Measurements from ENCODE around the gene GPRC5B.

The GPRC5B gene

DNA sequence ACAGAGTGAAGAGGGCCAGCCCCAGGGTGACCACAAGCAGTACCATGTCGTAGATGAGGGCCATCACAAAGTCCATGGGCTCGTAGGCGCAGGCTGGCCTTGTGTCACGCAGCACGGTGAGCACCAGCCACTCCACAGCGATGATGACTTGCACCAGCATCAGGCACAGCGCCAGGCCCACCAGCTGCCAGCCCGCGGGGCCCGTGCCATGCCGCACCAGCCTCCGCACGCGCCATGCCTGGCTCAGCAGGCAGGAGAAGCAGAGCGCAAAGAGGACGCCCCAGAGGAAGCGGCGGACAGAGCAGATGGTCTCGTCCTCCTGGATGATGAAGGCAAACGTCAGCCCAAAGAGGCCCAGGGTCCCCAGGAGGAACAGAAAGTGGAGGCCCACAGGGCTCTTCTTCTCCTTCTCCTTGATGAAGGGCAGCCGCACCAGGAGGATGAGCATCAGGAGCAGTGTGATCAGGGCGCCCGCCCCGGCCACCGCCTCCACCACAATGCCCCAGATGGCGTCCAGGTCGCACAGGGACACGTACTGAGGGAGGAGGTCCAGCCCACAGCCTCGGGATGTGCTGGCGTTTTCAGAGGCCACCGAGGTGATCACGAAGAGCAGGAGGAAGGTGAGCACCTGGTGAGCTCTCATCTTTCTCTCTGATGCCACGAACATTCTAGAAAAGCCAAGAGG is 12.3 kb downstream of the GPRC5B start:
- Mint-ChIP-seq H3K27ac (no peak overlapping the region), H3K36me3 (no peaks in the 10 kb centered on the region), H3K4me3 (no peak overlapping the region)

DNA sequence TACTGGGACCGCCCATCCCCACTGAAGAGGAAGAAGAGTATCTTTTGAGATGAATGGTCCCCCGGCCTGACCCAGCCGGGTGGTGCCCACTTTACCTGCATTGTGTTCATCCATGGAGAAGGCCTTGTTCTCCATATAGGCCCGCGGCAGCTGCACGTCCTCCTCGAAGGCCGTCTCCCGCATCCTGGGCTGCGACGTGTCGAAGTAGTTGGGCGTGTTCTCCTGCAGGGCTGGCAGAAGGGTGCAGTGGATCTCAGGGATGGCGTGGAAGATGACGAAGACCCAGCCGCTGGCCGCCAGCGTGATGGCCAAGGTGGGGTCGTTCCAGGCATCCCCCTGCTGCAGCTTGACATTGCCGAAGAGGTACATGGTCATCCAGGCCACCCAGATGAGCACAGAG is 12.9 kb downstream of the GPRC5B start:
- Mint-ChIP-seq H3K27ac (no peak overlapping the region), H3K9me3 (no peaks in the 10 kb centered on the region), H3K4me1 (peaks cover 4 to 9% of the 10 kb centered on the region in 2 donors), H3K27me3 (peaks cover 25 to 28% of the 10 kb centered on the region in 2 donors), H3K36me3 (no peaks in the 10 kb centered on the region), H3K4me3 (no peak overlapping the region)
- no peak for ATAC-seq (replicated peaks)
- no peak for DNase-seq

More for the DNA sequence above, 12.3 kb downstream of the GPRC5B start:
- Mint-ChIP-seq H3K4me1 (peaks cover 4 to 9% of the 10 kb centered on the region in 2 donors), H3K27me3 (peaks cover 22 to 30% of the 10 kb centered on the region in 2 donors), H3K9me3 (no peaks in the 10 kb centered on the region)
- no peak for ATAC-seq (replicated peaks)
- no peak for DNase-seq

DNA sequence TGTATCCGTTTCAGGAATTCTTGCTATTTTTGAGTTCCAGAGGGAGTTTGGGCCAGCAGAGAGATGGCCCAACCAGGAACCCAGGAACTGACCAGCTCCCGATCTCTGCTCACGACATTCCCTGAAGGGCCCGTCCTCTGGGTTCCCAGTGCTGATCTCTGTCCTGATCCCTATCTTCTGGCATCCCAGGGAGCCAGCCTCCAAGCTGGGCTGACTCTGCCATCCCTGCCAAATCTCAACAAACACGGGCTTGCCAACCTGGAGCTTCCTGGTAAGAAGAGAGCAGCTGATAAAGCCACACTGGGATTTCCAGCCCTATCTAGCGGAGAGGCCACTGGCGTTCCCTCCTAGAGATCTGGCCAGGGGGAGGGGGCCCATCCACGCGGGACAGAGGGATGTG is 16.2 kb downstream of the GPRC5B start:
- no peaks in the 10 kb centered on the region for H3K9me3 Mint-ChIP-seq
- H3K4me1 Mint-ChIP-seq = no peaks in the 10 kb centered on the region
- H3K4me3 Mint-ChIP-seq = no peak overlapping the region
- DNase-seq (no peak), ATAC-seq (replicated peaks) (no peak)
- H3K27ac Mint-ChIP-seq = no peak overlapping the region
- H3K27me3 Mint-ChIP-seq = peaks cover 6 to 9% of the 10 kb centered on the region in 2 donors
- H3K36me3 Mint-ChIP-seq = no peaks in the 10 kb centered on the region

DNA sequence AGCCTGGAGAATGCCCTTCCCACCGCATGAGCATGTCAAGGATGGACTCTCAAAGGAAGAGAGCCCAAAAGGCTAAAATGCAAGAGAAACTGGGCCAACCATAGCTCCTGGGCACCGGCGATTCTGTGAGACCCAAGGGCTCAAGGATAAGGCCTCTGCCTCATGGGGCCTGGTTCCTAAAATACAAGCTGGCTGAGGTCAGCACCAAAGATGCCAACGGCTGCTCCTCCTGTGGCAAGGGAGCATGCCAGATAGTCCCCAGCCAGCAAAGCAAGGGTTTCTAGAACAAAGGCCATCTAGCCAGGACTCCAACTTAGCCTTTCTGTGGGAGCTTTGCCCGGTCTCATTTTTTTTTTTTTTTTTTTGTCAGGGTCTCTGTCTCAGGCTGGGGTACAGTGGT is 20.1 kb downstream of the GPRC5B start:
- H3K27me3 Mint-ChIP-seq = peaks cover 6 to 9% of the 10 kb centered on the region in 2 donors
- no peaks in the 10 kb centered on the region for H3K4me1 Mint-ChIP-seq
- no peak for DNase-seq
- no peaks in the 10 kb centered on the region for H3K9me3 Mint-ChIP-seq
- ATAC-seq (replicated peaks) = no peak
- H3K27ac Mint-ChIP-seq = no peak overlapping the region
- H3K4me3 Mint-ChIP-seq = no peak overlapping the region
- H3K36me3 Mint-ChIP-seq = no peaks in the 10 kb centered on the region

DNA sequence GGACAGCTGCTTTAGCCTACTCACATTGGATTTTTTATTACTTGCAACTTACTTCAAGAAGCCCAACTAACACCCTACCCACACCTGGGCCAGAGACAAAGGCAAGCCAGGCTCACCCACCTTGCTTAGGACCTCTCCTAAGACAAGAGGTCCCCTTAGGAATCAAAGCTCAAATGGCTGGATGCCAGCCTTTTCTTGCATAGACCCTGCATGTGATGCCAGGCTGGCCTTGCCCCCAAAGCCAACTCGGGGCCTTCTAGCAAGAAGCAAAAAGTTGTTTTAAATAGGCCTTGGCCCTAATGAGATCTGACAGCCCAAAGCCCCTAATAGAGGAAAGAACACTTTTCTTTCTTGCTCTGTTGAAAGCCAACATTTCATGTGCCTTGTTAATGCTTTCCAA is 20.7 kb downstream of the GPRC5B start:
- DNase-seq (no peak), ATAC-seq (replicated peaks) (no peak)
- H3K4me1 Mint-ChIP-seq = no peaks in the 10 kb centered on the region
- peaks cover 6 to 9% of the 10 kb centered on the region in 2 donors for H3K27me3 Mint-ChIP-seq
- no peak overlapping the region for H3K4me3 Mint-ChIP-seq
- no peaks in the 10 kb centered on the region for H3K36me3 Mint-ChIP-seq
- no peaks in the 10 kb centered on the region for H3K9me3 Mint-ChIP-seq
- no peak overlapping the region for H3K27ac Mint-ChIP-seq

DNA sequence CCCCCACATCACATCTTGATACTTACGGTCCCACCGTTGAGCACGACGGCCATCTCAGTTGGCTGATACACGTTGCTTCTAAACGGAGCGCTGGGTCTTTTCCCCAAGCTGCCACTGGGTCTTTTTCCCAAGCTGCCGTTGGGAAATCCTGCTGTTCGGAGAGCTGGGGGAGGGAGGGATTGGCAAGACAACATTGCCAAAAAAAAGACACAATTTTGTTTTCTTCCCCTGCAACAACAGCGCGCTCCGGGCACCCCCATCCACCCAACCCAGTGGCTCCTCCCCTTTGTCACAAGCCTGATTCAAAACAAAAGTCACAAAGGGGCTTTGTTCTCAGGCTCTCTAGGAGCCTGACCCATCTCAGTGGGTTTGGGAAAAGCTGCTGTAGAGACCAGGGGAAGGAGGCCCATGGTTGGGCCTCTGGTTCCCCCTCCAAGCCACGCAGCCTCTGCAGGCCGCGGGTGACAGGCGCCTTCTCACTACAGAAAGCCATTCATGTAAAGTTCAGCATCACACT is 22.8 kb downstream of the GPRC5B start:
- DNase-seq = no peak
- no peaks in the 10 kb centered on the region for H3K9me3 Mint-ChIP-seq
- no peaks in the 10 kb centered on the region for H3K36me3 Mint-ChIP-seq
- no peaks in the 10 kb centered on the region for H3K27me3 Mint-ChIP-seq
- H3K4me1 Mint-ChIP-seq = no peaks in the 10 kb centered on the region
- H3K27ac Mint-ChIP-seq = no peak overlapping the region
- no peak overlapping the region for H3K4me3 Mint-ChIP-seq
- no peak for ATAC-seq (replicated peaks)

DNA sequence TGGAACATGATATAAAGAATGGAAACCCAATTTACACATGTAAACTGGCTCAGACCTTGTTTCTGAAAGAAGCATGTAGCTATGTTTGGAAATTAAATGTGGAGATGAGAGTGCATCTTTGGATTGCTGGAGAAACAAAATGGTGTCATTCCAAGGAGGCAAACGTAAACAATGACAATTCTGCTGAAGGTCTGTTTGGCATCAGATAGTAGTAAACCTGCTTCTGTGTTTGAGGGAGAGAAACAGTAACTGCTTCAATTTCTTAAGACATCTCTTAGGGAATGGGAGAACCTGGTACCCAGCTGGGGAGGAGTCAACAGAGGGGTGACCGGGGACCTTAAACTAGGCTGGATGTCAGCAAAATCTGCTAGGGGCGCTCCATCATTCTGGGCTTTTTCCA is 23.5 kb downstream of the GPRC5B start:
- Mint-ChIP-seq H3K4me3 (no peak overlapping the region), H3K4me1 (no peaks in the 10 kb centered on the region), H3K27me3 (no peaks in the 10 kb centered on the region), H3K36me3 (no peaks in the 10 kb centered on the region), H3K27ac (no peak overlapping the region), H3K9me3 (no peaks in the 10 kb centered on the region)
- DNase-seq (no peak), ATAC-seq (replicated peaks) (no peak)

DNA sequence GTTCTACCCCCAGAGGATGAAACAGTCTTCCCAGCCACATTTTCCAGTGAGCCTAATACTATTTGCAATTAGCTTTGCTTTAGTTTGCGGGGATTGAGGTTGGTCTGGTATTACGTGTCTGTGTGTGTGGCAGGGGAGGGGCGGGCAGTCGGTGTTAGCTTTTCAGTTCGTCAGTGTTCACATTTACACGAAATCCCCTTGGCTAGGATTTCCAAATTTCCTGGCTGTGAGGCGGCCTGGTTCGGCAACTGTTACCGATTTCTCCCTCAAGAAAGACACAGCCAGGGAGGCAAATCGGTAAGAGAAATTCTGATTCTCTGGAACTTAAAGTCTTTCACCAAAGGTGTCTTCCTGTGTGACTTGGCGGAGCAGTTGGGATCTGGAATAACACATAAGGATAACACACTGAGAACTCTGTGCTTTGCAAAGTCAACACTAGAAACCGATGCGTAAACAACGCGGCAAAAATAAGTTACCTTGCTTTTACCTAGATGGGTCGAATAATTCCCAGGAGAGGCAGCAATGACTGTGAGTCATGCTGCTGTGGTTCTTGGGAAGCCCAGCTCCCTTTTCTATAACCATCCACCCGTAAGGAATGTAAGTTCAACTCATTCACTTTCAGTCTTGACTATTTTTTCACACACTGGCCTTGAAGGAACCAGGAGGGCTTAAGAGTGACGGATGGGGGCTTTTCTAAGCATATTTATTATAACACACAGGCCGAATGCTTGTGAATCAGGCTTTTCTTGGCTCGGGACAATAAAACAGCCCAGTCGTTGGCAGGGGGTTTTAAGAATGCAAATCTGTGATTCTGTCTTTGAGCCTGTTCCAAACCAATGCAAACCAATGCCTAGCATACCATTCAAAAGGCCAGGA is 24.2 kb downstream of the GPRC5B start:
- DNase-seq (no peak), ATAC-seq (replicated peaks) (peak in 1 of 2 donors; percentile 45)
- Mint-ChIP-seq H3K4me1 (no peaks in the 10 kb centered on the region), H3K4me3 (no peak overlapping the region), H3K9me3 (no peaks in the 10 kb centered on the region), H3K27me3 (no peaks in the 10 kb centered on the region), H3K27ac (no peak overlapping the region), H3K36me3 (no peaks in the 10 kb centered on the region)

DNA sequence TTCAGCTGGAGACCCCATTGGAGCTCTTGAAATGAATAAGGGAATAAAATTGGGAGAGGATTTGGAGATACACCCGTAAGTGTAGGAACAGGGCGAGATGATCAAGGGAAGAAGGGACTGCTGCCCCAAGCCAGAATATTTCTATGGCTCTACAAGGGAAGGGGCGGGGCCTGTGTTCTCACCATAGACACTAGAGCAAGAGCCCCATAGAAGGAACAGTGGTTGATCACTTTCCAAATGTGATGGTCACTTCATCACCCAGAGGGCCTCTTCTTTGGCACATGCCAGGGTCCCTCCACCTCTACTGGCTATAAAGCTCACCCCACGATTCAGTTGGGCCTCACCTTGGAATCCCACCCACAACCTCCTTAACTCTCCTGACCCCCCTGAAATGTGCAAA is 25.0 kb downstream of the GPRC5B start:
- ATAC-seq (replicated peaks) = no peak
- Mint-ChIP-seq H3K27me3 (no peaks in the 10 kb centered on the region), H3K36me3 (no peaks in the 10 kb centered on the region), H3K27ac (no peak overlapping the region), H3K9me3 (no peaks in the 10 kb centered on the region), H3K4me1 (peaks cover 0 to 1% of the 10 kb centered on the region in 2 donors), H3K4me3 (no peak overlapping the region)
- no peak for DNase-seq

DNA sequence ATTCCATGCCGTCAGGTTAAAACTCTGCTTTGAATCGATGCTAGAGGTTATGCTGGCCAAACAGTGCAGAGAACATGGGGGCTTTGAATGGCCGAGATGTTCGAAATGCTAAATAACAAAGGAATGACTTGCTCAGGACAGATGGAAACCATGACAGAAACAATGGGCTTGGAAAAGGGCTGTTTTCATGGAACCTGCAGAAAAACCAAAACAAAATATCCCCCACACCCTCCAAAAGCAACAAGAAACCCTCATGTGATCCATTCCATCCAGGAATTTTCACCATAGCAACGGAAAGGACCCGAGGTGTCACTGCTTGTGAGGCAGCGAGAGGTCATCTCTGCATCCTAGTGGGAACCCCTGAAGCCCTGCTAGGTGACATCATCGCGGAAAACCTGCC is 25.5 kb downstream of the GPRC5B start:
- Mint-ChIP-seq H3K9me3 (no peaks in the 10 kb centered on the region), H3K4me3 (no peak overlapping the region), H3K4me1 (peaks cover 0 to 5% of the 10 kb centered on the region in 2 donors), H3K36me3 (no peaks in the 10 kb centered on the region), H3K27me3 (no peaks in the 10 kb centered on the region), H3K27ac (no peak overlapping the region)
- no peak for ATAC-seq (replicated peaks)
- no peak for DNase-seq

DNA sequence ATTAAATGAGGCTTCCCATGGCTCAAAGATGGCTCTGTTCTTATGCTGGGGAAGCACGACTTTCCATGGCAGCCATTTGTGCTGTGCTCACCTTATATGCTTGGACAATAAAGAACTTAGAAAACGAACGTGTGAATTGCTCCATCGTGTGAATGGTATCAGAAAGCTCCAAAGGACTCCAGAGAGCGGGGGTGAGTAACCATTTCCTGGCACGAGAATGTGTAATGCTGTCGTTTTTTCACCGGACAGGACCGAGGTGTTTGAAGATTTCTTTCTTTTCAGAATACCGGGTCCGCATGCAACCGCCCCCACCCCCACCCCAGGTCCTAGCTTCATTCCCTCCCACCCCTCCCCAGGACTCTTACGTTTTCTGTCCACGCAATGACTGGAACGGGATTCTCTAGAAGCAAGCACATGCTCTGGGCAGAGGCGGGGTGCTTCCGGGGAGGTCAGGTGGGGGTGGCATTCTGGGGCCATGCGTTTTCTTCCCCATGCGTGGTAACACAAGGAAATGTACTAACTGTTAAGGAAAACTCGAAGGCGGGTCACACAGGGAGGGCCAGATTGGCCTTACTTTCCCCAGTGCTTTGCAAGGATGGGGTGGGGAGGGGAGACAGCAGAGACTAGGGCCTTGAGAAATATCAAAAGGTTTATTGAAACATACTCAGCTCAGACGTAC is 26.2 kb downstream of the GPRC5B start:
- H3K36me3 Mint-ChIP-seq = peaks cover 0 to under 1% of the 10 kb centered on the region in 2 donors
- H3K4me1 Mint-ChIP-seq = peaks cover 0 to 6% of the 10 kb centered on the region in 2 donors
- H3K27ac Mint-ChIP-seq = no peak overlapping the region
- no peak for ATAC-seq (replicated peaks)
- no peak for DNase-seq
- no peaks in the 10 kb centered on the region for H3K27me3 Mint-ChIP-seq
- H3K9me3 Mint-ChIP-seq = no peaks in the 10 kb centered on the region
- no peak overlapping the region for H3K4me3 Mint-ChIP-seq

DNA sequence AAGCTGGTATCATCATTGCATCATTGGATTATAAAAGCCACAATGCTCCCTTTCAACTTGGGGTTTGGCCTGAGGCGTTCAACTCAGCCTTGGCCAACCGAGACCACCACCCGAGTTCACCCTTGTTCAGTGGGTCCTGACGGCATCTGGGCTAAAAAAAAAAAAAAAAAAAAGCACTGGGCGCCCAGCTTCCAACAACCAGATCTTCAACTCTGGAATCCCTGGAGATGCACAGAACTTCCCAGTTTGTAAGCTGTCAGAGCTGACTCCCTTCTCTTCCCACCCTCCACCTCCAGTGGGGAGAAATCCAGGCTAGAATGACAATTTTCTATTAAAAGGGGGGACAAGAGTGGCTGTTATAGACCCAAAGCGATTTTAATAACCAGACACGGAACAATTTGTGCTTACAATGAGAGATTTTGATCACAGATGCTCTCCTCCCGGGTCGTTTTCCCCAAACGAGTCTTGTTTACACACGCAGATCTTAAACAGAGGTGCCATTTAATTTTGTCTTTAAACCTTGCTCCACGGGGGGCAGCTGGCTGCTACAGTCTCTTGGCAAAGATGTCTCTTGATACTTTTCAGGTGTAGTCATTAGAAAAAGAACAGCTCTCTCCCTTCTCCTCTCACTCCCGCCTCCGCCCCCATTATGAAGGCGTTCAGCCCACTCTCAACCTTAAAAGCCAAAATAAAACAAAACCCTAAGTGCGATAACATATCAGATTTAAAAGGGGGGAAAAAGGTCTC is 26.9 kb downstream of the GPRC5B start:
- no peaks in the 10 kb centered on the region for H3K27me3 Mint-ChIP-seq
- H3K4me3 Mint-ChIP-seq = no peak overlapping the region
- no peak overlapping the region for H3K27ac Mint-ChIP-seq
- peaks cover 0 to 6% of the 10 kb centered on the region in 2 donors for H3K4me1 Mint-ChIP-seq
- H3K36me3 Mint-ChIP-seq = peaks cover 0 to 1% of the 10 kb centered on the region in 2 donors
- DNase-seq (no peak), ATAC-seq (replicated peaks) (no peak)
- H3K9me3 Mint-ChIP-seq = no peaks in the 10 kb centered on the region

DNA sequence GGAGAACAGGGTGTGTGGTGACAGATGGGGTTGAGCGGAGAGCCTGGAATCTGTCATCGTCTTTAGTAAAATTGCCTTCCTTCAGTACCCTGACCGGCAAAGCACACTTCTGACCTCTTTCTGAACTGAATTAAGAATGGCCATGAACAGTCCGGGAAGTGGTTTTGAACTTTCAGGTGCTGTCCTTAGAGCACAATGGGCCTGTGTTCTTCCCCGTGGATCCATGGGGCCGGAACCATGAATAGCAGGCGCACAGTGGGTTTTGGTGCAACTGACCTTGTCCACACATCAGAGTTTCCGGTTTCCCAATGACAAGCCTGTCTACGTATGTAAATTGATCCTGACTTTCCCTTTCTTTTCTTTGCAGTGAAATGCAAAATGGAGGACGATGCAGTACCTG is 28.5 kb downstream of the GPRC5B start:
- H3K27ac Mint-ChIP-seq = no peak overlapping the region
- DNase-seq = no peak
- H3K36me3 Mint-ChIP-seq = peaks cover 0 to 1% of the 10 kb centered on the region in 2 donors
- no peaks in the 10 kb centered on the region for H3K27me3 Mint-ChIP-seq
- H3K4me1 Mint-ChIP-seq = peaks cover 0 to 6% of the 10 kb centered on the region in 2 donors
- no peak overlapping the region for H3K4me3 Mint-ChIP-seq
- no peak for ATAC-seq (replicated peaks)
- H3K9me3 Mint-ChIP-seq = no peaks in the 10 kb centered on the region

DNA sequence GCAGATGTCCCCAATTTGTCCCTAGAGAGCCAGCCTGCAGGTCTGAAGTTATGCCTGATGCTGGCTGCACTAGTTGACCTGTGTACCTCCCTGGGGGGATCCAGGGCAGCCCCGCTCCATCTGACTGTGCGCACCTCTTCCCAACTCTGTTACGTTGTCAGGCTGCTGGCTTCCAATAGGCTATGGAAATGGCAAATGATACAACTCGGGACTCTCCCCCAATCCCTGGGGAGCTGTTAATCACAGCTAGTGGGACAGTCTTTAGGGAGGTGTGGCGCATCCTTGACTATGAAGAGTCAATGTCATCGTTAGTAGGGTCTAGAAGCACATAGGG is 30.1 kb downstream of the GPRC5B start:
- H3K4me3 Mint-ChIP-seq = no peak overlapping the region
- no peaks in the 10 kb centered on the region for H3K9me3 Mint-ChIP-seq
- ATAC-seq (replicated peaks) = peak in 1 of 2 donors; percentile 86
- no peak overlapping the region for H3K27ac Mint-ChIP-seq
- no peaks in the 10 kb centered on the region for H3K27me3 Mint-ChIP-seq
- peak; percentile 11 for DNase-seq
- peaks cover 0 to 6% of the 10 kb centered on the region in 2 donors for H3K4me1 Mint-ChIP-seq
- H3K36me3 Mint-ChIP-seq = peaks cover 0 to 1% of the 10 kb centered on the region in 2 donors
